Dendritic cell treated with granulocyte-macrophage colony-stimulating factor and Interleukin-4, amounts not matched to agents 40 ng/mL and 50 ng/mL, for 4 days (primary cell): ENCODE measurements around the gene MRPS21.
"Not testable (repeated sequence)": the region's sequence is repeated elsewhere in the genome, so short reads cannot be mapped to it uniquely, and the experiment has no call there.

Experiments
- H3K27ac Mint-ChIP-seq: one replicate; pipeline ENCODE4 v1.8.0; 2022; ENCODE audit warnings: mild to moderate bottlenecking, mixed read lengths
- H3K27me3 Mint-ChIP-seq: one replicate; pipeline ENCODE4 v1.8.0; 2022; ENCODE audit warnings: mild to moderate bottlenecking, mixed read lengths
- H3K36me3 Mint-ChIP-seq: one replicate; pipeline ENCODE4 v1.8.0; 2022; ENCODE audit warnings: low read depth, mixed read lengths
- H3K4me1 Mint-ChIP-seq: one replicate; pipeline ENCODE4 v1.8.0; 2022; ENCODE audit warnings: low read depth, mixed read lengths
- H3K4me3 Mint-ChIP-seq: one replicate; pipeline ENCODE4 v1.8.0; 2022; ENCODE audit warnings: mild to moderate bottlenecking, moderate library complexity, mixed read lengths
- H3K9me3 Mint-ChIP-seq: one replicate; pipeline ENCODE4 v1.8.0; 2022; ENCODE audit warnings: mixed read lengths
- intact Hi-C: fragments of 100-400 bp; cut with micrococcal nuclease; formaldehyde crosslinking; loops from one replicate; pipeline ENCODE4 v1.15.0; 2022

Gene MRPS21

DNA sequence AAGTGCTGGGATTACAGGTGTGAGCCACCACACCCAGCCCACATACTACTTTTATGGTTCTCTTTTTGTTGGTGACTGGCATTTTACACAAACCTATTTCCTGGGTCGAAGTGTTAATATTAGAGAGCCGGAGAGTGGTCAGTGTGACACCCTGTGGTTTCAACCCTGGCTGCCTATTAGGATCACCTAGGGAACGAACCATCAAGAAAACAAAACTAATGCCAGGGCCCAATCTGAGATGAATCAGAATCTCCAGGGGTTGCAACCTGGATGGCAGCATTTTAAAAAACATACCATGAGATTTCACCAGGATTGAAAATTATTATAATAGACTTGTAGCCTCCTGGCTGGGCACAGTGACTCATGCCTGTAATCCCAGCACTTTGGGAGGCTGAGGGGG, 6.1 kb downstream of the MRPS21 start:
- no peaks in the 10 kb centered on the region for H3K9me3 Mint-ChIP-seq
- intact Hi-C loops, result no loop called here
- H3K4me1 Mint-ChIP-seq, result peaks cover 25% of the 10 kb centered on the region
- H3K36me3 Mint-ChIP-seq, result peaks cover 99% of the 10 kb centered on the region
- no peaks in the 10 kb centered on the region for H3K27me3 Mint-ChIP-seq
- H3K27ac Mint-ChIP-seq, result no peak overlapping the region
- no peak overlapping the region for H3K4me3 Mint-ChIP-seq

DNA sequence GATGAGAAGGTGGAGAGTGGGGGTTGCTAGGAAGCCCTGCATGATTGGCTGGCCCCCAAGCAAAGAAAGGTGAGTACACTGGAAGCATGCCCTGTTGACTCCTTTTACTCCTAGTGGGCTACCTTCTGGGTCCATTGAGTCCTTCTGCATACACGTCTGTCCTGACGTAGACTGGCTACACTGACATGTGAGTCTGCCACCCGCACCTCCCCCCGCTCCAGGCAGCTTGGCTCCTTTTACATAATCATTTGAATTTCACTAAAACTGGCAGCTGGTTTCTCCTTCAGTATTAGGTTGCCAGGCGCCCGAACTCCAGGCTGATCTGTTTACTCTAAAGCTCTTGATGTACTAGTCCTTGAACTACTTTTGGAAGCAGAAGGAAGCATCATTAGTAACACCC, 8.7 kb downstream of the MRPS21 start:
- Mint-ChIP-seq H3K4me1 (peaks cover 9% of the 10 kb centered on the region), H3K9me3 (no peaks in the 10 kb centered on the region), H3K36me3 (peaks cover 100% of the 10 kb centered on the region), H3K27ac (no peak overlapping the region), H3K4me3 (no peak overlapping the region), H3K27me3 (no peaks in the 10 kb centered on the region)
- intact Hi-C loops, result no loop called here

DNA sequence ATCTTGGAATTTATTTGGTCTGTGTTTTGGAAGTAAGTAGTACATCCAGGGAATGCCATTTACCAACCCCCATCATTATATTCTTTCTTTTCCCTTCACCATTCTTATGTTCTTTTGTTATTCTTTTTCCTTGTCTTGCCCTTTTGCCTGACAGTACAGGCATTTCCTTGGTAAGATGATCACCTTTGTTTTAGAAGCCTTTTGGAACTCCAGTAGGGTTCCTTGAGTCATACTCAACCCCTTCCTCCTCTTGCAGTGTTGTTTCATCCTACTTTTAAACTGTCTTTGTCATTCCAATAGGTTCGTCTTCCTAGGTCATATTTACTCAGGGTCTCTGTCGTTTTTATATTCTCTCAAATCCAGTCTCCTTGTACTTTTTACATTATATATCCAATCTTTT, 9.2 kb downstream of the MRPS21 start:
- Mint-ChIP-seq H3K4me3 (no peak overlapping the region), H3K27me3 (no peaks in the 10 kb centered on the region), H3K36me3 (peaks cover 100% of the 10 kb centered on the region), H3K4me1 (peaks cover 9% of the 10 kb centered on the region), H3K27ac (no peak overlapping the region), H3K9me3 (no peaks in the 10 kb centered on the region)
- intact Hi-C loops, result no loop called here

DNA sequence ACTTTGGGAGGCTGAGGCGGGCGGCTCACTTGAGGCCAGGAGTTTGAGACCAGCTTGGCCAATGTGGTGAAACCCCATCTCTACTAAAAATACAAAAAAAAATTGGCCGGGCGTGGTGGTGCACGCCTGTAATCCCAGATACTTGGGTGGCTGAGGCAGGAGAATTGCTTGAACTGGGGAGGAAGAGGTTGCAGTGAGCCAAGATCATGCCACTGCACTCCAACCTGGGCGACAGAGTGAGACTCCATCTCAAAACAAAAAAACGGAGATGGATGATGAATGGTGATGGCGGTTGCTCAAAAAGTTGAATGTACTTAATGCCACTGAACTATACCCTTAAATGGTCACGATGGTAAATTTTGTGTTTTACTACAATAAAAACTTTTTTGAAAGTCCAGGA, 14.9 kb downstream of the MRPS21 start:
- not testable (repeated sequence) for H3K27ac Mint-ChIP-seq

DNA sequence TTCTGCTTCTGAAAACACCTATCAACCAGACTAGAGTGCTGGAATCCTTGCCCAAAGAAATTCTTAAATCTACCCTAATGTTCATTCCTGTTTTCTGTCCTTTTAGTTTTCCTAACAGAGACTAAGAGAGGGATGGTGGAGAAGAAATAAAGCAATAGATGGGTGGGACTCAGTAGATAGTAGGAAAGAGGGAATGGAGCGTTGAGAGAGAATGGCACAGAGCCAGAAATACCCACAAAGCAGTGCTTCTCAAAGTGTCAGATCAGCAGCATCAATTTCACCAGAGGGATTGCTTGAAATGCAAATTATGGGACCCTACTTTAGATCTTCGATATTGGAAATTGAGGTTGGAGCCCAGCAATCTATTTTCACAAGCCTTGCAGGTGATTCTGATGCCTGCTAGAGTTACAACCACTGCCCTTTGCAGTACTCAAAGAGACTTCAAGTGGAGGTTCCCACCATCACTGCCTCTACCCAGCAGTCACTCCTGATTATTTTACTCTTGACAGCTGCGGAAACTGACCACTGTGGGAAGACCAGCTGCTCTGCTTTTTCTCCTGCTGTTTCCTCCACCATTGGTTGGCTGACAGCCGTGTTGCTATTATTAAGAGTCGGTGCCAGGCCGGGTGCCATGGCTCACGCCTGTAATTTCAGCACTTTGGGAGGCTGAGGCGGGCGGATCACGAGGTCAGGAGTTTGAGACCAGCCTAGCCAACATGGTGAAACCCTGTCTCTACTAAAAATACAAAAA, 16.3 kb downstream of the MRPS21 start:
- Mint-ChIP-seq H3K4me1 (no peaks in the 10 kb centered on the region), H3K4me3 (no peak overlapping the region), H3K27ac (no peak overlapping the region), H3K9me3 (no peaks in the 10 kb centered on the region), H3K36me3 (peaks cover 47% of the 10 kb centered on the region), H3K27me3 (no peaks in the 10 kb centered on the region)
- intact Hi-C loops, result no loop called here

More for the DNA sequence above, 14.9 kb downstream of the MRPS21 start:
- H3K36me3 Mint-ChIP-seq, result peaks cover 61% of the 10 kb centered on the region
- H3K27me3 Mint-ChIP-seq, intact Hi-C loops, H3K9me3 Mint-ChIP-seq, H3K4me3 Mint-ChIP-seq, H3K4me1 Mint-ChIP-seq: not testable (repeated sequence)

DNA sequence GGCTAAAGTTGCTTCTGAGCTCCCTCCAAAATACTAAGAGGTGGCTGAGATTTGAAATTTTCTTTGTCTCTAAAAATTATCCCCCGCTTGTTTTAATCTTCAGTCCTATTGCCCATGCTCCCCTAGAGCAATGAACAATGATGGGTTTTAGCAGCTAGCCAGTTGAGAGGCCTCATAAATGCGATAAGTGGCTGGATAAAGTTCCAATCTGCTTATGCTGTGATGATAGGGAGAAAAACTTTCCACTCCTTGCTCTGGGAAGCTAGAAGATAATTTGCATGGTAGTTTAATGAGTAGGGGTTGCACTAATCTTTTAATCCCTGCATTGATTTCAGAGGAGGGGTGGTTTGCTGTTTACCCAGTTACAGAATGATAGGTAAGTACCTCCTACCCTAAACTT, 18.1 kb downstream of the MRPS21 start:
- H3K27me3 Mint-ChIP-seq, result no peaks in the 10 kb centered on the region
- no peak overlapping the region for H3K4me3 Mint-ChIP-seq
- no peaks in the 10 kb centered on the region for H3K9me3 Mint-ChIP-seq
- intact Hi-C loops, result no loop called here
- H3K4me1 Mint-ChIP-seq, result peaks cover 7% of the 10 kb centered on the region
- no peak overlapping the region for H3K27ac Mint-ChIP-seq
- peaks cover 29% of the 10 kb centered on the region for H3K36me3 Mint-ChIP-seq

DNA sequence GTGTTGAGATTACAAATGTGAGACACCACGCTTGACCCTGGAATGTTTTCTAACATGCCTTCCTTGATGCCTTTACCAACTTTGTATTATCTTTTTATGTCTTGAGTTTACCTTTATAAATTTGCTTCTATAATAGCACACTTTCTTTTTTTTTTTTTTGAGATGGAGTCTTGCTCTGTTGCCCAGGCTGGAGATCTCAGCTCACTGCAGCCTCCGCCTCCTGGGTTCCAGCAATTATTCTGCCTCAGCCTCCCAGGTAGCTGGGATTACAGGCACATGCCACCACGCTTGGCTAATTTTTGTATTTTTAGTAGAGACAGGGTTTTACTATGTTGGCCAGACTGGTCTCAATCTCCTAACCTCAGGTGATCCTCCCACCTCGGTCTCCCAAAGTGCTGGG, 21.0 kb downstream of the MRPS21 start:
- H3K27ac Mint-ChIP-seq, H3K36me3 Mint-ChIP-seq, H3K9me3 Mint-ChIP-seq, intact Hi-C loops, H3K4me3 Mint-ChIP-seq, H3K27me3 Mint-ChIP-seq, H3K4me1 Mint-ChIP-seq: not testable (repeated sequence)

DNA sequence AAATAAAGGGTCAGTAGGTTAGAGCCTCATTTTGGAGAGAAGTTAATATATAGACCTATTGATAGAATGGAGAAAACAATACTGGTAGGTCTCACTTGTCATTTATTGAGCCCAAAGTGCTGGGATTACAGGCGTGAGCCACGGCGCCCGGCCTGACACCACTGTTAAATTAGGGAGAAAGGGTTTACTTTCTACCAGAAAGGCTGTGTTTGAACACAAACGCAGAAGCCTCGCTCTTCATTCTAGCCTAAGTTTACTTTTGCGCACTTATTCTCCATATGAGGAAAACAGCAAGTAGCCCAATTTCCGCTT, 27.0 kb downstream of the MRPS21 start:
- peak overlapping the region; percentile 94 for H3K27ac Mint-ChIP-seq
- intact Hi-C loops, result loop anchor here (5.0 kb wide), 1 partner anchor 38 kb away; the partner anchor contains the start of gene CIART
- H3K4me1 Mint-ChIP-seq, result peaks cover 27% of the 10 kb centered on the region
- peaks cover 29% of the 10 kb centered on the region for H3K36me3 Mint-ChIP-seq
- no peaks in the 10 kb centered on the region for H3K27me3 Mint-ChIP-seq
- no peaks in the 10 kb centered on the region for H3K9me3 Mint-ChIP-seq
- H3K4me3 Mint-ChIP-seq, result peak overlapping the region; percentile 97

DNA sequence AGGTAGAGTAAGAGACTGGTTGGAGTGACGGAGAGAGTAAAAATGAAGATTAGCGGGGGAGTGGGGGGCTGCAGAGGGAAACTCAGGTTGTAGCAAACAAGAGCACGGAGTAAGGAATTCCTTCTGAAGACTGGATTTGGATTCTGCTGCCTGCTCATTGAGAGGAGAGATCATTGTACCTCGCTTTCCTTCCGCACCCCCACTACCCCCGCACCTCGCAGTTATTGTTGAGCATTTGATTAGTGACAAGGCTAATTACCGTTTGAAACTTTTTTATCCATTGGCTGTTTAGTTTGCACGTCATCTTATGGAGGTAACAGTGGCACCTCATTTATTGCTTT, 28.1 kb downstream of the MRPS21 start:
- intact Hi-C loops, result loop anchor here (1.0 to 5.0 kb wide), 2 partner anchors 39 to 66 kb away; partner anchors contain the start of gene CIART
- H3K27ac Mint-ChIP-seq, result peak overlapping the region; percentile 94
- peak overlapping the region; percentile 97 for H3K4me3 Mint-ChIP-seq

DNA sequence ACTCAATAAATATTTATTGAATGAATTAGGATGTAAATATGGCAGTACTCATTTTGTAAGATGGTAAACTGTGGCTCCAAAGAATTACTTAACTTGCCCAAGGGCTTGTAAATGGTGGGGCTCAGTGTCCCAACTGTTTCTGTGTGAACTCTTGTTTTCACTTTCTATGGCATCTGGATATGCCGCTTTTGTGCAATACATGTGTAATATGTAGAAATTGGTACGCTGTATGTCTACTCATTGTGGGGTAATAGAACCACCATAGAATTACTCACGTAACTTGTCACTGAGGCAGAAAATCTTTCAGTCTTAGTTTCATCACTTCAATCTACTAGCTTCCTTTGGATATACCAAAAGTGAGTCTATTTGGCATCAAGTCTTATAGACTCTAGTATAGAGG, 28.6 kb downstream of the MRPS21 start:
- peak overlapping the region; percentile 97 for H3K4me3 Mint-ChIP-seq
- H3K9me3 Mint-ChIP-seq, result no peaks in the 10 kb centered on the region
- peaks cover 46% of the 10 kb centered on the region for H3K36me3 Mint-ChIP-seq
- intact Hi-C loops, result loop anchor here (5.0 kb wide), 1 partner anchor 40 kb away; the partner anchor contains the start of gene CIART
- peak overlapping the region; percentile 94 for H3K27ac Mint-ChIP-seq
- H3K27me3 Mint-ChIP-seq, result no peaks in the 10 kb centered on the region
- peaks cover 21% of the 10 kb centered on the region for H3K4me1 Mint-ChIP-seq

More for the DNA sequence above, 28.1 kb downstream of the MRPS21 start:
- Mint-ChIP-seq H3K36me3 (peaks cover 40% of the 10 kb centered on the region), H3K27me3 (no peaks in the 10 kb centered on the region), H3K4me1 (peaks cover 21% of the 10 kb centered on the region), H3K9me3 (no peaks in the 10 kb centered on the region)

DNA sequence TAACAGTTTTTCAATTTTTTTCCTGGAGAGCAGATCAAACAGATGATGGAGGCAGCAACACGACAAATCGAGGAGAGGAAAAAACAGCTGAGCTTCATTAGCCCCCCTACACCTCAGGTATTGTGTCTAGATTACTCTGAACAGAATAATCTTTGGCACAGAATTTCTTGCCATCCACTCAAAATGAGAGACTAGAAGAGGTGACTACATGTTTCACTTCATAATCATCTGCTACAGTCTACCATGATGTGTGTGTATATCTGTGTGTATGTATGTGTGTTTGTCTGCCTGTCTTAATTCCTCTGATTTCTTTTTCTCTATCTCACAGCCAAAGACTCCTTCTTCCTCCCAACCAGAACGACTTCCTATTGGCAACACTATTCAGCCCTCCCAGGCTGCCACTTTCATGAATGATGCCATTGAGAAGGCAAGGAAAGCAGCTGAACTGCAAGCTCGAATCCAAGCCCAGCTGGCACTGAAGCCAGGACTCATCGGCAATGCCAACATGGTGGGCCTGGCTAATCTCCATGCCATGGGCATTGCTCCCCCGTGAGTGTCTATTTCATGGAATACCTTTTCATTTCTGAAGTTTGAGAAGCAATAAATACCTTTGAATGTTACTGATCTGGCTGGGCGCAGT, 39.1 kb downstream of the MRPS21 start:
- H3K4me3 Mint-ChIP-seq, result no peak overlapping the region
- no peaks in the 10 kb centered on the region for H3K9me3 Mint-ChIP-seq
- peaks cover 96% of the 10 kb centered on the region for H3K36me3 Mint-ChIP-seq
- no peaks in the 10 kb centered on the region for H3K4me1 Mint-ChIP-seq
- intact Hi-C loops, result no loop called here
- H3K27me3 Mint-ChIP-seq, result no peaks in the 10 kb centered on the region
- no peak overlapping the region for H3K27ac Mint-ChIP-seq

DNA sequence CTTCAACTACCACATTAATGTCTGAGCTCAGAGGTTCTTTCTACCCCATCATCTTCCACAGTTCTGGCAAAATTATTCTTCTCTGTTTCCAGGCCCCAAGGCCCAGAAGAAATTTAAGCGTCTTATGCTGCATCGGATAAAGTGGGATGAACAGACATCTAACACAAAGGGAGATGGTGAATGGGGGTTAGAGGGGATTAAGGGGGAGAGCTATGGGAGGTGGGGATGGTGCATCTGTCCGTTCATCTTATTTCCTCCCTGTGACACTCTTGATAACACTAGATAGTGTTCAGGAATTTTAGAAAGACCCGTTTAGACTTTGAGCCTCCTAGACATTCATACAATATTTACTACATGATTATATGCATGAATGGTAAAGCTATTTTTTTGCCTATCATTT, 52.7 kb downstream of the MRPS21 start:
- intact Hi-C loops, result no loop called here
- no peaks in the 10 kb centered on the region for H3K27me3 Mint-ChIP-seq
- no peaks in the 10 kb centered on the region for H3K9me3 Mint-ChIP-seq
- H3K27ac Mint-ChIP-seq, result no peak overlapping the region
- H3K4me3 Mint-ChIP-seq, result no peak overlapping the region
- no peaks in the 10 kb centered on the region for H3K4me1 Mint-ChIP-seq
- H3K36me3 Mint-ChIP-seq, result peaks cover 91% of the 10 kb centered on the region

DNA sequence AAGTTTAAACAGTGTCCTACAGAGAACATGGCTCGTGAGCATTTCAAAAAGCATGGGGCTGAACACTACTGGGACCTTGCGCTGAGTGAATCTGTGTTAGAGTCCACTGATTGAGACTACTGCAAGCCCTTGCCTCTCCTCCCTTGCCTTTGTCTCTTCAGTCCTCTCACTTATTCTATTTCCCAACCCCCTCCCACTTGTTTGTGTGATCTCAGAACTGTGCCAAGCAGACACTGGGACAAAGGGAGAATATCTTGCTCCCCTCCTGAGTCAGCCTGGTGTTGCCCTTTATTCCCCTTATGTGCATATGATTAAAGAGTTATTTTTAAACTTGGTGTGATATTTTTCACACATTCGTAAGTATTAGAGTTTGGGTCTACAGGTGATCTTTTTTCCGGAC, 59.2 kb downstream of the MRPS21 start:
- H3K27ac Mint-ChIP-seq, result no peak overlapping the region
- no peaks in the 10 kb centered on the region for H3K27me3 Mint-ChIP-seq
- peaks cover 76% of the 10 kb centered on the region for H3K36me3 Mint-ChIP-seq
- H3K4me1 Mint-ChIP-seq, result no peaks in the 10 kb centered on the region
- no peaks in the 10 kb centered on the region for H3K9me3 Mint-ChIP-seq
- intact Hi-C loops, result no loop called here
- no peak overlapping the region for H3K4me3 Mint-ChIP-seq
